Calu3 (cell line): ENCODE data around the gene TTBK1. TPM values are rescaled to one million over a fixed set of nuclear protein-coding genes. Genes with fewer than 3 reads are reported as not detected.

Experiments used
- BruUV-seq: library from RNA; stranded (reverse); fragments of 400-500 nt; replicated peaks from 2 replicates; lab custom pipeline; 2021; lab: Mats Ljungman, UMichigan
- CTCF ChIA-PET: fragments of 300-600 bp; sonication (Branson Sonifier 250); formaldehyde crosslinking; loops from one replicate; lab custom pipeline; 2022; ENCODE audit warnings: antibody characterized with exemption; lab: Charles Lee
- DNase-seq: peaks from one replicate; pipeline ENCODE4 v3.0.0; 2022
- H3K27ac Mint-ChIP-seq: one replicate; pipeline ENCODE4 v1.8.0; 2022; ENCODE audit warnings: mixed read lengths; ENCODE audit not compliant: unreplicated experiment
- H3K27me3 Mint-ChIP-seq: one replicate; pipeline ENCODE4 v1.8.0; 2022; ENCODE audit warnings: mixed read lengths; ENCODE audit not compliant: unreplicated experiment
- H3K36me3 Mint-ChIP-seq: one replicate; pipeline ENCODE4 v1.8.0; 2022; ENCODE audit warnings: mild to moderate bottlenecking, moderate library complexity, mixed read lengths; ENCODE audit not compliant: insufficient read depth, unreplicated experiment
- H3K4me1 Mint-ChIP-seq: one replicate; pipeline ENCODE4 v1.8.0; 2022; ENCODE audit warnings: mild to moderate bottlenecking, low read depth, mixed read lengths; ENCODE audit not compliant: unreplicated experiment
- H3K4me3 Mint-ChIP-seq: one replicate; pipeline ENCODE4 v1.8.0; 2022; ENCODE audit warnings: mild to moderate bottlenecking, low read depth, moderate library complexity, mixed read lengths; ENCODE audit not compliant: unreplicated experiment
- H3K9me3 Mint-ChIP-seq: one replicate; pipeline ENCODE4 v1.8.0; 2022; ENCODE audit warnings: low read depth, mixed read lengths; ENCODE audit not compliant: unreplicated experiment
- intact Hi-C: fragments of 100-400 bp; cut with micrococcal nuclease; formaldehyde crosslinking; loops from one replicate; pipeline ENCODE4 v1.10.0; 2022; ENCODE audit not compliant: unreplicated experiment
- total RNA-seq: library from RNA; stranded (reverse); gene quantifications from 2 replicates; pipeline ENCODE4 v1.2.3, GENCODE V29; 2022
- TF ChIP-seq, protein P1 (sequence below): fragments of 200-600 bp; IDR thresholded peaks from one replicate; pipeline ENCODE4 v1.8.0; 2022; ENCODE audit warnings: antibody characterized with exemption; ENCODE audit not compliant: unreplicated experiment

The TTBK1 gene
- total RNA-seq, 1 experiment from 2014 or later, result 0.17 TPM

DNA sequence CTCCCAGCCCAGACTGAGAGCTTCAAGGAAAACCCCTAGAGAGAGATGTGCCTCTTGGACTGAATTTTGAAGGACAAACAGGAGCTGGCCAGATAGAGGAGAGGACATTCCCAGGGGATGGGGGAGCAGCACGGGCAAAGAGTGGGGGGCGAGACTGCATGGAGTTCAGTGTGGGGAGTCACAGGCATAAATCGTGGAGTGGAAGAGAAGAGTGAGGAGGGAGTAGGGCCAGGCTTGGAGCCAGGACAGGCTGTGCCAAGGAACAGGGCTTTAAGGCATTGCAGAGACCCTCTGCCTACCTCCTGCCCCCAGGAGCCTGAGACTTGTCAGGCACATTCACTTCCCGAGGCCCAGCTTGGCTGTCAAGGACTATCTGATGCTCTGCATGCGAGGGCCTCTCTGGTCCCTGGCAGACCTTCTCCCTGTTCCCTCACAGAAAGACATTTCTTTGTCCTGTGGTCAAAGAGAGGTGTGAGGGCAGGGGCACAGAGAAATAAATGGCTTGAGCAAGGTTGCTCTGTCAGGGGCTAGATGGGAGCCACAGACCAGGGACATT lies 49.6 kb downstream of the TTBK1 start:
- Mint-ChIP-seq H3K9me3 (no peaks in the 10 kb centered on the region), H3K36me3 (no peaks in the 10 kb centered on the region), H3K27ac (no peak overlapping the region), H3K4me1 (no peaks in the 10 kb centered on the region), H3K4me3 (no peak overlapping the region), H3K27me3 (no peaks in the 10 kb centered on the region)
- BruUV-seq, result no TSS peak
- TF ChIP-seq, protein P1, sequence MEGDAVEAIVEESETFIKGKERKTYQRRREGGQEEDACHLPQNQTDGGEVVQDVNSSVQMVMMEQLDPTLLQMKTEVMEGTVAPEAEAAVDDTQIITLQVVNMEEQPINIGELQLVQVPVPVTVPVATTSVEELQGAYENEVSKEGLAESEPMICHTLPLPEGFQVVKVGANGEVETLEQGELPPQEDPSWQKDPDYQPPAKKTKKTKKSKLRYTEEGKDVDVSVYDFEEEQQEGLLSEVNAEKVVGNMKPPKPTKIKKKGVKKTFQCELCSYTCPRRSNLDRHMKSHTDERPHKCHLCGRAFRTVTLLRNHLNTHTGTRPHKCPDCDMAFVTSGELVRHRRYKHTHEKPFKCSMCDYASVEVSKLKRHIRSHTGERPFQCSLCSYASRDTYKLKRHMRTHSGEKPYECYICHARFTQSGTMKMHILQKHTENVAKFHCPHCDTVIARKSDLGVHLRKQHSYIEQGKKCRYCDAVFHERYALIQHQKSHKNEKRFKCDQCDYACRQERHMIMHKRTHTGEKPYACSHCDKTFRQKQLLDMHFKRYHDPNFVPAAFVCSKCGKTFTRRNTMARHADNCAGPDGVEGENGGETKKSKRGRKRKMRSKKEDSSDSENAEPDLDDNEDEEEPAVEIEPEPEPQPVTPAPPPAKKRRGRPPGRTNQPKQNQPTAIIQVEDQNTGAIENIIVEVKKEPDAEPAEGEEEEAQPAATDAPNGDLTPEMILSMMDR, result no peak
- CTCF ChIA-PET, result interaction anchor here (0.7 kb wide), 3 partner anchors 59 to 1825 kb away, joined by 4 to 5 read pairs (median 4); no protein-coding TSS in a partner anchor
- intact Hi-C loops, result no loop called here
- no peak for DNase-seq

DNA sequence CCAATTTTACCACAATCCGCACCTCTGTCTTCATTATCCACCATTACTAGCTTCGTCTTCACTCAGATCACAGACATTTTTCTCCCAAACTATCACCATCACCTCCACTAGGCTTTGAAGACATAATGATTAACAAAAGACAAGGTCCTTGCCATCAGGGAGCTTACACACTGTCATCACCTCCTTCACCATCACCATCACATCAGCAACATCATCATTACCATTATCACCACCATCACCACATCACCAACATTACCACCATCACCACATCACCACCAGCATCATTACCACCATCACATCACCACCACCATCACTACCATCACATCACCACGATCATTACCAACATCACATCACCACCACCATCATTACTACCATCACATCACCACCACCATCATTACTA lies 50.4 kb downstream of the TTBK1 start:
- Mint-ChIP-seq H3K36me3 (no peaks in the 10 kb centered on the region), H3K4me1 (no peaks in the 10 kb centered on the region), H3K9me3 (no peaks in the 10 kb centered on the region), H3K27me3 (peaks cover 2% of the 10 kb centered on the region), H3K27ac (no peak overlapping the region), H3K4me3 (no peak overlapping the region)
- no TSS peak for BruUV-seq
- CTCF ChIA-PET, result no interaction called here
- DNase-seq, result no peak
- TF ChIP-seq, protein P1, result no peak
- intact Hi-C loops, result no loop called here

DNA sequence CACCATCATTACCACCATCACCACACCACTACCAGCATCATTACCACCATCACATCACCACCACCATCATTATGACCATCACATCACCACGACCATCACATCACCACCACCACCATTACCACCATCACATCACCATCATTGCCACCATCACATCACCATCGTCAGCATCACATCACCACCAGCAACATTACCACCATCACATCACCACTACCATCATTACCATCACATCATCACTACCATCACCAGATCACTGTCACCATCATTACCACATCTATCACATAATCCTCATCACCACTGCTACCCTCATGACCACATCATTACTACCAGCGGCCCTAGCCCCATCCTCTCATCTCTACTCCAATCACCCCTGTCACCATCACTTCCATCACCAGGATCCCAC lies 51.3 kb downstream of the TTBK1 start:
- TF ChIP-seq, protein P1, result no peak
- no peak for DNase-seq
- intact Hi-C loops, result no loop called here
- BruUV-seq, result no TSS peak
- Mint-ChIP-seq H3K36me3 (no peaks in the 10 kb centered on the region), H3K9me3 (no peaks in the 10 kb centered on the region), H3K4me1 (no peaks in the 10 kb centered on the region), H3K27ac (no peak overlapping the region), H3K4me3 (no peak overlapping the region), H3K27me3 (peaks cover 10% of the 10 kb centered on the region)
- CTCF ChIA-PET, result no interaction called here

DNA sequence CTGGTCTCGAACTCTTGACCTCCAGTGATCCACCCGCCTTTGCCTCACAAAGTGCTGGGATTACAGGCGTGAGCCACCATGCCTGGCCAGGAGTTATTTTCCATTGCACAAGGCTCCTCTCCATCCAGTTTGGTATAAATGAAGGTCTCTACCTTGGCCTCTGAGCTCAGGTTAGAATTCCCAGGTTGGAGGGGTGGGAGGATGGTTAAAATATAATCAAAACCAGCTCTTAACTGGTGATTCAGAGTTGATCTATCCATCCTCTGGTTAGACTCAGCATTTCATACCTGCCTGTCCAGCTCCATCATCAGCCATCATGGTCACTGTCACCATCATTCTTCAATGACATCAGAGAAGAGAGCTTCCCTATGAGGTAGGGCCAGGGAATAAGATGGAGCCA lies 52.2 kb downstream of the TTBK1 start:
- no peaks in the 10 kb centered on the region for H3K4me1 Mint-ChIP-seq
- H3K27ac Mint-ChIP-seq, result no peak overlapping the region
- intact Hi-C loops, result no loop called here
- no TSS peak for BruUV-seq
- CTCF ChIA-PET, result no interaction called here
- H3K9me3 Mint-ChIP-seq, result no peaks in the 10 kb centered on the region
- H3K27me3 Mint-ChIP-seq, result peaks cover 19% of the 10 kb centered on the region
- no peak for DNase-seq
- H3K4me3 Mint-ChIP-seq, result no peak overlapping the region
- TF ChIP-seq, protein P1, result no peak
- H3K36me3 Mint-ChIP-seq, result no peaks in the 10 kb centered on the region
